Measurements from ENCODE around the gene IRAK1. TPM values are rescaled to one million over a fixed set of nuclear protein-coding genes. Genes with fewer than 3 reads are reported as not detected.

Gene IRAK1
- total RNA-seq, 1 experiment from 2014 or later = 92.3 TPM

GRCh38 chrX:154020536-154021115 is 924 bp upstream of the IRAK1 start:
- intact Hi-C loops (cut with micrococcal nuclease) = no loop called here
- ATAC-seq = peak; percentile 18
- TSS peak; percentile 89 for BruUV-seq (replicated peaks)
- peaks cover 2 to 5% of the 10 kb centered on the region in 2 experiments; a peak in 1 of 4 replicates for H3K36me3 ChIP-seq (ENCODE audit: control insufficient read depth in 1 of 2, insufficient read depth in 2 of 2, low read length in 2 of 2)
- RAD21 ChIA-PET (ENCODE audit: low non-redundant PET in 1 of 2, low total read pairs in 2 of 2, uncharacterized antibody in 2 of 2, unreplicated experiment in 2 of 2) = no interaction called here
- H3K4me1 ChIP-seq (ENCODE audit: control insufficient read depth in 1 of 2, insufficient read depth in 2 of 2, low read length in 2 of 2) = peaks cover 9 to 31% of the 10 kb centered on the region in 2 experiments
- H3K9me3 ChIP-seq (ENCODE audit: control insufficient read depth in 1 of 2, insufficient read depth in 1 of 2, low read depth in 1 of 2, low read length in 2 of 2) = no peaks in the 10 kb centered on the region
- H3K27ac ChIP-seq (ENCODE audit: low read depth, low read length) = peak overlapping the region; percentile 88
- H4K20me1 ChIP-seq (ENCODE audit: insufficient read depth) = no peaks in the 10 kb centered on the region
- H3K9ac ChIP-seq (ENCODE audit: low read length) = peak overlapping the region; percentile 83
- TF ChIP-seq SIN3A (IDR thresholded peaks at IDR 0.05; ENCODE audit: low read depth) = no peak
- TF ChIP-seq RAD21 (IDR thresholded peaks at IDR 0.05; ENCODE audit: low read depth) = no peak
- TF ChIP-seq POLR2AphosphoS5 (IDR thresholded peaks at IDR 0.05; ENCODE audit: low read depth, low read length) = no peak
- no peak for TF ChIP-seq TCF7L2 (IDR thresholded peaks at IDR 0.05; ENCODE audit: borderline replicate concordance, extremely low read depth, insufficient read depth, insufficient read length)
- TF ChIP-seq ZFX (IDR thresholded peaks at IDR 0.05) = no peak
- DNase-seq (ENCODE audit: low read depth, low spot score) = no peak
- peak overlapping the region; percentile 81 for H3K4me2 ChIP-seq (ENCODE audit: low read length)
- no peak overlapping the region for H2AFZ ChIP-seq (ENCODE audit: low read depth, low read length, poor library complexity, severe bottlenecking)
- H3K9me2 ChIP-seq (ENCODE audit: insufficient read depth) = no peaks in the 10 kb centered on the region
- peak overlapping the region; percentile 56 to 69 for H3K4me3 ChIP-seq (replicated peaks in 1 of 2; ENCODE audit: low read depth in 1 of 2, low read length in 2 of 2)
- peaks cover 42% of the 10 kb centered on the region for H3K79me2 ChIP-seq (ENCODE audit: insufficient read depth, low read length)
- CTCF ChIA-PET = no interaction called here
- no peaks in the 10 kb centered on the region for H3K27me3 ChIP-seq (ENCODE audit: insufficient read depth, low read length)
- POLR2A ChIA-PET = no interaction called here

GRCh38 chrX:154019061-154019621 is 561 bp downstream of the IRAK1 start:
- no peaks in the 10 kb centered on the region for H3K9me3 ChIP-seq (ENCODE audit: control insufficient read depth in 1 of 2, insufficient read depth in 1 of 2, low read depth in 1 of 2, low read length in 2 of 2)
- TF ChIP-seq POLR2A (IDR thresholded peaks at IDR 0.05; ENCODE audit: borderline replicate concordance, extremely low read depth, insufficient read depth, insufficient read length) (no peak), CEBPB (IDR thresholded peaks at IDR 0.05; ENCODE audit: low read depth) (no peak), ZFX (IDR thresholded peaks at IDR 0.05) (peak; percentile 37), ATF3 (IDR thresholded peaks at IDR 0.05) (no peak)
- peaks cover 2 to 5% of the 10 kb centered on the region in 2 experiments; a peak in 1 of 4 replicates for H3K36me3 ChIP-seq (ENCODE audit: control insufficient read depth in 1 of 2, insufficient read depth in 2 of 2, low read length in 2 of 2)
- peaks cover 9 to 31% of the 10 kb centered on the region in 2 experiments for H3K4me1 ChIP-seq (ENCODE audit: control insufficient read depth in 1 of 2, insufficient read depth in 2 of 2, low read length in 2 of 2)
- H4K20me1 ChIP-seq (ENCODE audit: insufficient read depth) = no peaks in the 10 kb centered on the region
- H3K4me2 ChIP-seq (ENCODE audit: low read length) = peak overlapping the region; percentile 81
- ChIA-PET CTCF (no interaction called here), RAD21 (ENCODE audit: low non-redundant PET in 1 of 2, low total read pairs in 2 of 2, uncharacterized antibody in 2 of 2, unreplicated experiment in 2 of 2) (no interaction called here), POLR2A (no interaction called here)
- H3K4me3 ChIP-seq (replicated peaks in 1 of 2; ENCODE audit: low read depth in 1 of 2, low read length in 2 of 2) = peak overlapping the region; percentile 68 to 69
- H3K79me2 ChIP-seq (ENCODE audit: insufficient read depth, low read length) = peaks cover 42% of the 10 kb centered on the region
- H2AFZ ChIP-seq (ENCODE audit: low read depth, low read length, poor library complexity, severe bottlenecking) = no peak overlapping the region
- ATAC-seq (peak; percentile 16), DNase-seq (ENCODE audit: low read depth, low spot score) (no peak)
- H3K27ac ChIP-seq (ENCODE audit: low read depth, low read length) = peak overlapping the region; percentile 88
- intact Hi-C loops (cut with micrococcal nuclease) = no loop called here
- BruUV-seq (replicated peaks) = no TSS peak
- no peaks in the 10 kb centered on the region for H3K9me2 ChIP-seq (ENCODE audit: insufficient read depth)
- no peaks in the 10 kb centered on the region for H3K27me3 ChIP-seq (ENCODE audit: insufficient read depth, low read length)
- H3K9ac ChIP-seq (ENCODE audit: low read length) = peak overlapping the region; percentile 88
